Body of pancreas (tissue), 4 donors: ENCODE measurements around the gene CADM1.

Source experiments
- POLR2A ChIP-seq, 3 donors: fragments of 450-650 bp; IDR thresholded peaks; one replicate each; pipeline ENCODE4 v1.6.1; 2016; ENCODE audit warnings: antibody characterized with exemption in 3 of 3, mild to moderate bottlenecking in 2 of 3
- TF ChIP-seq, protein P1 (sequence below), 7 experiments: fragments of 450-650 bp in 4 of 7; fragments of 200-600 bp in 3 of 7; sonication (generic) in 3 of 7; IDR thresholded peaks; one replicate each; pipeline ENCODE4 v1.5.1; 2016 to 2019; ENCODE audit warnings: antibody characterized with exemption in 7 of 7

DNA sequence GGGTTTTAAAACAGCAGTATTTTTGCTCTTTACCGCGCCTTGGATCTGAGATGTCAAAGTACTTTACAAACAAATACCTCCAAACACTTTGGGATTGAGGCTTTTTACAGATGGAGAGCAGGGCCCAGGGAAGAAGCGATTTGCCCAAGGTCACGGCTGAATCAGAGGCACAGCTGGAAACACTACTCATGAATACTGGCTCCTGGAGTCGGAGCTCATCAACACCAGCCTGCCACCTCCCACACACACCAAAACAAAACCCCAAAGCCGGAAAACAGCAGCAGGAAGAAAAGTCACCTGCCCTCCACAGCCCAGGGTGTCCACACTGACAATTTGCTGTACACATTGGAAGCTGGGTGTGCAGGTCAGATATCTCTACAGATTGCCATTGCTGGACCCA lies 339.4 kb downstream of the CADM1 start:
- TF ChIP-seq, protein P1, sequence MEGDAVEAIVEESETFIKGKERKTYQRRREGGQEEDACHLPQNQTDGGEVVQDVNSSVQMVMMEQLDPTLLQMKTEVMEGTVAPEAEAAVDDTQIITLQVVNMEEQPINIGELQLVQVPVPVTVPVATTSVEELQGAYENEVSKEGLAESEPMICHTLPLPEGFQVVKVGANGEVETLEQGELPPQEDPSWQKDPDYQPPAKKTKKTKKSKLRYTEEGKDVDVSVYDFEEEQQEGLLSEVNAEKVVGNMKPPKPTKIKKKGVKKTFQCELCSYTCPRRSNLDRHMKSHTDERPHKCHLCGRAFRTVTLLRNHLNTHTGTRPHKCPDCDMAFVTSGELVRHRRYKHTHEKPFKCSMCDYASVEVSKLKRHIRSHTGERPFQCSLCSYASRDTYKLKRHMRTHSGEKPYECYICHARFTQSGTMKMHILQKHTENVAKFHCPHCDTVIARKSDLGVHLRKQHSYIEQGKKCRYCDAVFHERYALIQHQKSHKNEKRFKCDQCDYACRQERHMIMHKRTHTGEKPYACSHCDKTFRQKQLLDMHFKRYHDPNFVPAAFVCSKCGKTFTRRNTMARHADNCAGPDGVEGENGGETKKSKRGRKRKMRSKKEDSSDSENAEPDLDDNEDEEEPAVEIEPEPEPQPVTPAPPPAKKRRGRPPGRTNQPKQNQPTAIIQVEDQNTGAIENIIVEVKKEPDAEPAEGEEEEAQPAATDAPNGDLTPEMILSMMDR (IDR thresholded peaks at IDR 0.05), result no peak
- TF ChIP-seq POLR2A (IDR thresholded peaks at IDR 0.05), result no peak
